NCI-H146 (cell line): ENCODE results near the gene THRA.

ENCODE experiments used
- DNase-seq: peaks from one replicate; lab custom pipeline; 2025; lab: John Stamatoyannopoulos, UW

The THRA gene

DNA sequence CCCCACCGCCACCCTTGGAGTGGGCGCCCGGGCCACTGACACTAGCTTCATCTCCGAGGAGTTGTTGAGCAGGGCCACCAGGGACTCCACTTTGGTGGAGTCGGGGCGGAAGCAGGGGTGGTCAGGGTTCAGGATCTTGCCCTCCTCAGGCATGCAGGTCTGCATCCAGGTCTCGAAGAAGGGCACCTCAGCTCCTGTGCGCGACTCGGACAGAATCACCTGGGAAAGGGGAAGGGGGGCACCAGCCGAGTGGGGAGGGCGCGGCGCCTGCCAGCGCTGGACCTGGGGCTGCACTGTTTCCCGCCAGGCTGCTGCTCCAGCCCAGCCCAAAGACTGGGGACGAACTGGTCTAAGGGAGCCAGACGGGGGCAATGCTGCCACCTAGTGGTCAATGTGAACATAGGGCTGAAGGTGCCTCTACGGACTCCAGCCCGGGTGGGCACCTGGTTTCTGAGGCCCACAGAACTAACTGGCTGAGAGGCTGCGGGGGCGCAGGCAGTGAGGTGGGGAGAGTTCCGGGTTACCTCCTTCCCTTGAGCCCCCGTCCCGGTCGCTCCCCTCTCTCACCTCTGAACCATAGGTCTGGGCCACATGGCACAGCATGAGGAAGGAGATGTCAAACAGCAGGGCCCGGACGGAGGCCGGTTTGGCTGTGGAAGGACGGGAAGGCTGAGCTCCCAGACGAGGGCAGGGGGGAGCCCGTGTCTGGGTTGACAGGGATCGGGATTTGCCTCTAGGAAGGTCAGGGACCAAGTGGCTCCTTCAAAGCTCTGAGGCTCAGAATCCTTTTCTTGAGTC, 35.8 kb upstream of the THRA start:
- peak; percentile 78 for DNase-seq

DNA sequence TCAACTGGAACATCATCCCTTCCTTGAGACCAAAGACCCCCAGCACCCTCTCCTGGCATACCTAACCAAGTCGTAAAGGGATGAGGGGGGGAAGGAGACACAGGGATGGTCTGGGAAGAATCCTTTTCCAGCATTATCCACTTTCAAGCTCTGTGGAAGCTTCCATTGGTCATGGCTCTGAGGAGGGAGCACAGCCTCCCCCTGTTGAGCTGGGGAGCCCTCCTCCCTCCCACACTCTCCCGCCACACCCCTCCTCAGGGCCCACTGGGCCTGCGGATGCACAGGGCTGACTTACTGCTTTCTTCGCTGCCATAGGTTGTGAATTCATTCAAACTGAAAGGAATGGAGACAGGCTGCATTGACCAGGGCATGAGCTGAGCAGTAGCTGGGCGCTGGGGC, 35.2 kb upstream of the THRA start:
- DNase-seq: no peak

- DNase-seq: no peak
Measured at GRCh38 chr17:40028595-40028994, 34.2 kb upstream of the THRA start.

GRCh38 chr17:40031706-40032105, 31.1 kb upstream of the THRA start:
- no peak for DNase-seq

DNA sequence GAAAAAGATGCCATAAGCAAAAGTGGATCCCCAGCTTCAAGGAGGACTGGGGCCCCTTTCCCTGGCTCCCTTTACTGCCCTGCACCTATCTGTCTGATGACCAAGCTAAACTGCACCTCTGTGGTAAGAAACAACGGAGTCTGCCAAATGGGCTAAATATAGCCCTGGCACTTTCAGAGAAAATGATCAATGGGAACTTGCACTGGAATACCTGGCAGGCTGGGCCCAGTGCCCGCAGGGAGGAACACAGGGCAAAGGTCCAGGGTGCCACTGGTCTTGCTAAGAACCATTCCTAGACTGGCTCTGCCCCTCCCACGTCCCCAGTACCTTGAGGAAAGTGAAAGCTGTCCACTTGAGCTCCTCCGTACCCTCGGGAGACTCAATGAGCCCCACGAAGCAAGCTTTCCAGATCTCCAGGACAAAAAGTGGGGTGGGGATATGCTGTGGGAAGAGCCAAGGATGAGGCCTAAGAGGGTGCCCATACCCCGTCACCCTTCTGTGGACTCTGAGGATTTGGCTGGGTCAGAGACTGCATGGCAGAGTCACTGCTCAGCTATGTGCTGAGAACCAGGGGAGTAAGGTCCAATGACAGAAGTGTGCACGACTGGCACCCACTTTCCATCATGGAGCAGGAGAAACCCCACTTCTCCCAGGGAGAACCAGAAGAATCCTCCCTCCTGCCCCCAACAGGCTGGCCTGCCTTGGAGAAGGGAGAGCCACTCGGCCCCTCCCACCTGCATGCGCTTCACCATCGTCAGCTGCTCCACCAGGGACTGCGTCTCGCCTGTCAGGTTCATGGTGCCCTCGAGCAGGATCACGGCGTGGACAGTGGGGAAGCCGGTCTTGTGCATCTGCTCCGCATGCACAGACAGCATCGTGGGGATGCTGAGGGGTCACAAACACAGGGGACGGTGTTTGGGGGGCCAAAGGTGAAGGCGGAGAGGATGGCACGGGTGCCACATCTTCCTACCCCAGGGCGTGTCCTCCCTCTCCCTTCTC, 30.1 kb upstream of the THRA start:
- no peak for DNase-seq

- no peak for DNase-seq
Measured at GRCh38 chr17:40033339-40033738, 29.4 kb upstream of the THRA start.

GRCh38 chr17:40034426-40035161, 28.2 kb upstream of the THRA start:
- no peak for DNase-seq

DNA sequence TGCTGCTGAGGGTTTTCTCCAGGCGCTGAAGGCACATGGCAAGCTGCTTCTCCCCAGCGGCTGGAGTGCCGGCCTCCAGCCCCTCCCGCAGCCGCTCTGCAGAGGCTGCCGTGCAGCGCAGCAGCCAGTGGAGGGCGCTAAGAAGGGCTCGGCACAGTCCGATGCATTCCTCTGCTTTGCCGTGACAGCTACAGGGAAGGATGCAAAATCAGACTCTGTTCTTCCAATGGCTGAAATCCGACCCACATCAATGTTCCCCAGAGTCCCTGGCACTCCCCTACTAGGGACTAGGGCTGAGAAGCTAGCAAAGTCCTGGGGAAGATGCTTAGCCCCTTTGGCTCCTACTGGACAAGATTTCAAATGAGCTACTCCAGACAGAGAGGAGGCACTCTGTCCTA, 27.6 kb upstream of the THRA start:
- no peak for DNase-seq

- no peak for DNase-seq
Measured at GRCh38 chr17:40038882-40039513, 23.8 kb upstream of the THRA start.

DNA sequence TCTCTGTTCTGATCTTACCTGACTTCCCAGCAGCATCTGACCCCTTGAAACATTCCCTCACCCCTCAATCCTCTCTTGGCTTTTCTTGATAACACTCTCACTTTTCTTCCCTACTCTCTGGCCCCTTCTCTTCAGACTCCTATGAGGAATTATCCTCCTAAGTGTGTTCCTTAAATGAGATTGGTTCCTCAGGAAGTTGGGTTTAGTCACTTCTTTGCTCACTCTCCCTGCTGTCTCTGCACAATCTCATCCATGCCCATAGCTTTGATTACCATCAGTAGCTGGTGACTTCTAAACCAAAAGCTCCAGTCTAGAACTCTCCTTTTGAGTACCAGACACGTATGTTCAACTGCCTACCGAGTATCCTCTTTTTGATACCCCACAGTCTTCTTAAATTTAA, 21.6 kb upstream of the THRA start:
- no peak for DNase-seq

GRCh38 chr17:40056379-40057015, 6.3 kb upstream of the THRA start:
- DNase-seq: no peak

- DNase-seq: no peak
Measured at GRCh38 chr17:40058186-40058784, 4.5 kb upstream of the THRA start.

- DNase-seq: no peak
Measured at GRCh38 chr17:40058865-40059264, 3.9 kb upstream of the THRA start.

DNA sequence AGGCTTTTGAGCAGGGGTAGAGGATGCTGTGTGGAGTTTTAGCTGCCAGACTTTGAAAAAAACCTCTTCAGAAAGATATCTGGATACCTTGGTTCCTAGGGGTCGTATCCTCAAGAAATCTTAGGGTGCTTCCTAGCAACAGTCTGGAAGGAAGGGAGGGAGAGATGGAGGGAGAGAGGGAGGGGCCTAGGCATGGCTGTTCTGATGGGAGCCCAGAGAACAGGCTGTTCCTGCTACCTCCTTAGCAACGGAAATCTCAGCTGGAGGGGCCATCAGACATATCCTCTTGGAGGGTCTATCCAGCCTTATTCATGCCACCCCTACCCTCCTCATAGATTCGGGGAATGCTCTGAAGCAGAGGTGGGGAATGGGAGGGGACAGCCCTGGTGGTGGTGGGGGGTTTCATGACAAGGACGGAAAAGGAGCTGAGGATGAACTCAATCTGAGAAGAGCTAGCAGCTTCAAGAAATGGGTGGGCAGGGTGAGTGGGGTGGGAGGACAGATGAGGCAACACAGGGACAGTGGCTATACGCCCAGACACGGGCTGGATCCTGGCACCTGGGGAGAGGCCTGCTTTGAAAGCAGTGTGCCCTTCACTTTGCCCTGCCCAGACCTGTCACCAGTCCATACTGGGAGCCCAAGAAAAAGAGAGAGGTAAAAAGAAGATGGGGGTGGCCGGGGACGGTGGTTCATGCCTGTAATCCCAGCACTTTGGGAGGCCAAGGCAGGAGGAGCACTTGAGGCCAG, 2.9 kb upstream of the THRA start:
- no peak for DNase-seq

- DNase-seq: no peak
Measured at GRCh38 chr17:40060887-40061608, 1.7 kb upstream of the THRA start.

- peak; percentile 18 for DNase-seq
Measured at GRCh38 chr17:40061609-40062038, 1.1 kb upstream of the THRA start.

- peak; percentile 63 for DNase-seq
Measured at GRCh38 chr17:40063187-40063771, 514 bp downstream of the THRA start.

DNA sequence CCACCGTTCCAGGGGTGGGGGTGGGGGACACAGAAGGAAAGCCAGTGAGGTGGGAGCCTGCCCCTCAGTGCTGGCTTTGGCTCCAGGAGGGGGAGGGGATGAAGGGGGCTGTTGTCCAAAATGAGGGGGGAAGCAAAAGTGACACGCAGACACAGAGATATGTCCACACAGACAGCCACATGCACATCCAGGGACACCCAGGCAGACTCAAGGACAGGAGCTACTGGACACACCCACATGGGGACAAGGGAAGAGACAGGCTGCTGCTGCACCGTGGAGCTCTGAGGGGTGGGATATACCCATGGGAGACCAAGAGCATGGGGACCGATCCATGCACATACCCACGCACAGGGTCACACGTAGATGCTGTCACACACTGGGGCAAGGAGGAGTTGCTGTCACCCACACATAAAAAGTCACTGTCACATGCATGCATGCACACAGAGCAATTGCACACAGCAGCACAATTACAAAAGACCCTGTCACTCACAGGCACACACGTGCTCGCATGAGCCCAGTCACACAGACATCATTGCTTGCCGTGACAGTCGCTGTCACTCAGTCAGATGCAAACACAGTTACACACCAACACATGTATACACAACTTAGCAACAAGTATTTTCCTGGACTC, 1.3 kb downstream of the THRA start:
- no peak for DNase-seq
